Natural killer cell (primary cell): ENCODE results near the gene ALDOB. TPM values are rescaled to one million over a fixed set of nuclear protein-coding genes. Genes with fewer than 3 reads are reported as not detected.

ENCODE experiments used
- ATAC-seq, 3 donors: fragments of 150-1000 bp in 2 of 3; fragments of 200-7000 bp in 1 of 3; cut with Tn5 transposase; 1 replicate in 1 of 3; 2 replicates in 2 of 3; pipeline ENCODE4 v1.10.0; 2021; ENCODE audit warnings: mild to moderate bottlenecking in 2 of 3, moderate library complexity in 2 of 3
- DNase-seq, 2 donors: peaks; one replicate each; pipeline versions ENCODE4 v3.0.0 to v3.0.0-alpha.2; 2013 to 2021; ENCODE audit warnings: mixed read lengths in 1 of 2
- H3K27ac ChIP-seq: one replicate; pipeline ENCODE4 v1.5.1; 2013; ENCODE audit warnings: mild to moderate bottlenecking, low read length
- H3K27me3 ChIP-seq: one replicate; pipeline ENCODE4 v1.6.1; 2013; ENCODE audit warnings: low read length; ENCODE audit not compliant: control insufficient read depth, insufficient read depth
- H3K36me3 ChIP-seq: one replicate; pipeline ENCODE4 v1.6.1; 2013; ENCODE audit warnings: low read length; ENCODE audit not compliant: control insufficient read depth, insufficient read depth
- H3K4me1 ChIP-seq: one replicate; pipeline ENCODE4 v1.6.1; 2013; ENCODE audit warnings: low read length; ENCODE audit not compliant: control insufficient read depth, insufficient read depth
- H3K4me3 ChIP-seq: one replicate; pipeline ENCODE4 v1.5.1; 2013; ENCODE audit warnings: low read length
- H3K9me3 ChIP-seq: one replicate; pipeline ENCODE4 v1.6.1; 2013; ENCODE audit warnings: low read length; ENCODE audit not compliant: control insufficient read depth, insufficient read depth
- H3K27ac Mint-ChIP-seq, 2 donors: one replicate each; pipeline ENCODE4 v1.8.0; 2022; ENCODE audit warnings: mild to moderate bottlenecking in 2 of 2, mixed read lengths in 2 of 2, moderate library complexity in 1 of 2
- H3K27me3 Mint-ChIP-seq, 2 donors: one replicate each; pipeline ENCODE4 v1.8.0; 2022; ENCODE audit warnings: low read depth in 2 of 2, mixed read lengths in 2 of 2
- H3K36me3 Mint-ChIP-seq: one replicate; pipeline ENCODE4 v1.8.0; 2022; ENCODE audit warnings: mixed read lengths
- H3K4me1 Mint-ChIP-seq, 2 donors: one replicate each; pipeline ENCODE4 v1.8.0; 2022; ENCODE audit warnings: mixed read lengths in 2 of 2
- H3K4me3 Mint-ChIP-seq: one replicate; pipeline ENCODE4 v1.8.0; 2022; ENCODE audit warnings: mild to moderate bottlenecking, moderate library complexity, mixed read lengths
- H3K9me3 Mint-ChIP-seq, 2 donors: one replicate each; pipeline ENCODE4 v1.8.0; 2022; ENCODE audit warnings: mixed read lengths in 2 of 2
- CTCF ChIP-seq: fragments of 200-600 bp; IDR thresholded peaks from one replicate; pipeline ENCODE4 v1.8.0; 2022; ENCODE audit warnings: antibody characterized with exemption
- WGBS: methylation state at CpG from one replicate; pipeline ENCODE4 v1.1.7; 2013; ENCODE audit warnings: missing lambda C conversion rate; ENCODE audit not compliant: insufficient coverage; 5-methylcytosine and 5-hydroxymethylcytosine counted together
- intact Hi-C: fragments of 100-400 bp; cut with micrococcal nuclease; formaldehyde crosslinking; loops from one replicate; pipeline ENCODE4 v1.14.2; 2022
- total RNA-seq, 4 donors: library from RNA; stranded (reverse); fragments of 120-200 nt in 1 of 4; gene quantifications; one replicate each; pipeline versions ENCODE4 v1.2.3 to v1.2.4, GENCODE V29; 2013 to 2022

The ALDOB gene
- total RNA-seq, 3 donors from 2014 or later (not counting 1 experiment from before 2014, with no cell fraction given): not detected

- H3K27ac Mint-ChIP-seq: no peak overlapping the region
- Histone ChIP-seq H3K27me3 (no peaks in the 10 kb centered on the region), H3K4me3 (no peak overlapping the region), H3K27ac (no peak overlapping the region), H3K9me3 (no peaks in the 10 kb centered on the region), H3K4me1 (no peaks in the 10 kb centered on the region), H3K36me3 (no peaks in the 10 kb centered on the region)
- H3K27me3 Mint-ChIP-seq: peaks cover 7 to 8% of the 10 kb centered on the region in 2 donors
- DNase-seq: no peak
- intact Hi-C loops: no loop called here
- no peak for TF ChIP-seq CTCF
- H3K9me3 Mint-ChIP-seq: peaks cover 0 to 3% of the 10 kb centered on the region in 2 donors
- no peak overlapping the region for H3K4me3 Mint-ChIP-seq
- ATAC-seq: no peak
- H3K36me3 Mint-ChIP-seq: no peaks in the 10 kb centered on the region
- H3K4me1 Mint-ChIP-seq: no peaks in the 10 kb centered on the region
Measured at GRCh38 chr9:101432171-101432570, 3.4 kb downstream of the ALDOB start.

GRCh38 chr9:101429736-101430135 is 5.8 kb downstream of the ALDOB start:
- no peak overlapping the region for H3K4me3 Mint-ChIP-seq
- Histone ChIP-seq H3K36me3 (no peaks in the 10 kb centered on the region), H3K27ac (no peak overlapping the region), H3K4me3 (no peak overlapping the region), H3K9me3 (no peaks in the 10 kb centered on the region), H3K4me1 (no peaks in the 10 kb centered on the region), H3K27me3 (no peaks in the 10 kb centered on the region)
- H3K4me1 Mint-ChIP-seq: no peaks in the 10 kb centered on the region
- intact Hi-C loops: loop anchor here (5.0 kb wide), 1 partner anchor 52 kb away; no protein-coding TSS in a partner anchor
- H3K36me3 Mint-ChIP-seq: no peaks in the 10 kb centered on the region
- H3K27me3 Mint-ChIP-seq: no peaks in the 10 kb centered on the region
- WGBS: 89% methylated on average over 7 of the region's 7 CpGs
- DNase-seq: no peak
- H3K9me3 Mint-ChIP-seq: peaks cover 0 to 3% of the 10 kb centered on the region in 2 donors
- no peak for ATAC-seq
- no peak for TF ChIP-seq CTCF
- no peak overlapping the region for H3K27ac Mint-ChIP-seq

GRCh38 chr9:101428909-101429308 is 6.7 kb downstream of the ALDOB start:
- Mint-ChIP-seq H3K27me3 (peaks cover 0 to 3% of the 10 kb centered on the region in 2 donors), H3K4me1 (no peaks in the 10 kb centered on the region)

More at GRCh38 chr9:101428909-101429308, 6.7 kb downstream of the ALDOB start:
- Histone ChIP-seq H3K9me3 (no peaks in the 10 kb centered on the region), H3K4me1 (no peaks in the 10 kb centered on the region), H3K36me3 (no peaks in the 10 kb centered on the region), H3K27ac (no peak overlapping the region), H3K27me3 (no peaks in the 10 kb centered on the region), H3K4me3 (no peak overlapping the region)
- no peak overlapping the region for H3K27ac Mint-ChIP-seq
- DNase-seq (no peak), ATAC-seq (no peak)
- 80% methylated on average over 3 of the region's 3 CpGs for WGBS
- intact Hi-C loops: loop anchor here (5.0 kb wide), 1 partner anchor 52 kb away; no protein-coding TSS in a partner anchor
- no peaks in the 10 kb centered on the region for H3K36me3 Mint-ChIP-seq
- peaks cover 3 to 6% of the 10 kb centered on the region in 2 donors for H3K9me3 Mint-ChIP-seq
- TF ChIP-seq CTCF: no peak
- H3K4me3 Mint-ChIP-seq: no peak overlapping the region
